Smooth muscle cell (in vitro differentiated cells): Measurements from ENCODE around the gene TMEM203. TPM values are rescaled to one million over a fixed set of nuclear protein-coding genes. Genes with fewer than 3 reads are reported as not detected.

Experiments
- DNase-seq: peaks from one replicate; lab custom pipeline; 2025; ENCODE audit not compliant: unreplicated experiment; lab: John Stamatoyannopoulos, UW
- H2AFZ ChIP-seq: fragments of 200-600 bp; sonication (generic); 2 replicates; pipeline ENCODE4 v1.6.0; 2016; ENCODE audit warnings: antibody characterized with exemption, low read depth, mild to moderate bottlenecking
- H3F3A ChIP-seq: fragments of 200-600 bp; sonication (generic); 2 replicates; pipeline ENCODE4 v1.6.0; 2017; ENCODE audit warnings: antibody characterized with exemption, low read depth
- H3K27ac ChIP-seq: fragments of 200-600 bp; sonication (generic); 2 replicates; pipeline ENCODE4 v1.5.1; 2016; ENCODE audit warnings: low read depth, mild to moderate bottlenecking
- H3K27me3 ChIP-seq: fragments of 200-600 bp; sonication (generic); 2 replicates; pipeline ENCODE4 v1.6.1; 2016; ENCODE audit warnings: low read depth, mild to moderate bottlenecking
- H3K36me3 ChIP-seq: fragments of 200-600 bp; sonication (generic); 2 replicates; pipeline ENCODE4 v1.5.1; 2016; ENCODE audit warnings: low read depth
- H3K4me1 ChIP-seq: fragments of 200-600 bp; sonication (generic); 2 replicates; pipeline ENCODE4 v1.5.1; 2016; ENCODE audit warnings: low read depth
- H3K4me2 ChIP-seq: fragments of 200-600 bp; sonication (generic); 2 replicates; pipeline ENCODE4 v1.6.0; 2016; ENCODE audit warnings: mild to moderate bottlenecking
- H3K4me3 ChIP-seq: fragments of 200-600 bp; sonication (generic); 2 replicates; pipeline ENCODE4 v1.5.1; 2016; ENCODE audit warnings: mild to moderate bottlenecking
- H3K79me2 ChIP-seq: fragments of 200-600 bp; sonication (generic); 2 replicates; pipeline ENCODE4 v1.6.0; 2016; ENCODE audit warnings: low read depth, mild to moderate bottlenecking
- H3K9ac ChIP-seq: fragments of 200-600 bp; sonication (generic); 2 replicates; pipeline ENCODE4 v1.6.0; 2016; ENCODE audit warnings: low read depth
- H3K9me3 ChIP-seq: fragments of 200-600 bp; sonication (generic); replicated peaks from 2 replicates; pipeline ENCODE4 v1.5.1; 2016; ENCODE audit warnings: low read depth
- H4K20me1 ChIP-seq: fragments of 200-600 bp; sonication (generic); 2 replicates; pipeline ENCODE4 v1.6.0; 2016; ENCODE audit warnings: low read depth
- CTCF ChIP-seq: fragments of 200-600 bp; sonication (generic); IDR thresholded peaks from 2 replicates; pipeline ENCODE4 v1.5.1; 2017; ENCODE audit warnings: borderline replicate concordance, mild to moderate bottlenecking, antibody characterized with exemption; ENCODE audit not compliant: insufficient read depth, poor library complexity, severe bottlenecking
- WGBS: methylation state at CpG from one replicate; pipeline ENCODE4 v1.1.7; 2016; ENCODE audit warnings: low lambda C conversion rate; 5-methylcytosine and 5-hydroxymethylcytosine counted together
- polyA plus RNA-seq: library from polyadenylated mRNA; unstranded; fragments of >200 nt; fragmentation: Nextera tagmentation; extraction: Ambion mirVana; gene quantifications from 2 replicates; pipeline ENCODE4 v1.2.1, GENCODE V29; 2016
- total RNA-seq: library from RNA; depleted of rRNA; stranded (reverse); fragments of >200 nt; gene quantifications from 2 replicates; pipeline ENCODE4 v1.2.3, GENCODE V29; 2014

The TMEM203 gene
- total and polyA plus RNA-seq, 2 experiments from 2014 or later = 31.0 to 55.1 TPM

GRCh38 chr9:137160054-137160425 lies 45.4 kb downstream of the TMEM203 start:
- H3K4me1 ChIP-seq = no peaks in the 10 kb centered on the region
- no peaks in the 10 kb centered on the region for H4K20me1 ChIP-seq
- peaks cover 97% of the 10 kb centered on the region for H3K27me3 ChIP-seq
- WGBS = 84% methylated on average over 17 of the region's 17 CpGs
- no peaks in the 10 kb centered on the region for H3K79me2 ChIP-seq
- no peak overlapping the region for H3K4me3 ChIP-seq
- no peak overlapping the region for H3K4me2 ChIP-seq
- DNase-seq = no peak
- no peak for TF ChIP-seq CTCF
- H3K27ac ChIP-seq = no peak overlapping the region
- H3K36me3 ChIP-seq = no peaks in the 10 kb centered on the region
- no peak overlapping the region for H2AFZ ChIP-seq
- no peaks in the 10 kb centered on the region for H3F3A ChIP-seq
- H3K9me3 ChIP-seq = no peaks in the 10 kb centered on the region
- no peak overlapping the region for H3K9ac ChIP-seq

- DNase-seq = no peak
- H3K4me2 ChIP-seq = no peak overlapping the region
- H3K9me3 ChIP-seq = no peaks in the 10 kb centered on the region
- WGBS = 65% methylated on average over 14 of the region's 14 CpGs
- H2AFZ ChIP-seq = no peak overlapping the region
- H3K4me1 ChIP-seq = no peaks in the 10 kb centered on the region
- no peaks in the 10 kb centered on the region for H3F3A ChIP-seq
- peaks cover 90% of the 10 kb centered on the region for H3K27me3 ChIP-seq
- H3K4me3 ChIP-seq = no peak overlapping the region
- H3K27ac ChIP-seq = no peak overlapping the region
- no peaks in the 10 kb centered on the region for H3K36me3 ChIP-seq
- no peak overlapping the region for H3K9ac ChIP-seq
- TF ChIP-seq CTCF = no peak
- H3K79me2 ChIP-seq = no peaks in the 10 kb centered on the region
- no peaks in the 10 kb centered on the region for H4K20me1 ChIP-seq
Measured at GRCh38 chr9:137159105-137160053, 46.1 kb downstream of the TMEM203 start.

DNA sequence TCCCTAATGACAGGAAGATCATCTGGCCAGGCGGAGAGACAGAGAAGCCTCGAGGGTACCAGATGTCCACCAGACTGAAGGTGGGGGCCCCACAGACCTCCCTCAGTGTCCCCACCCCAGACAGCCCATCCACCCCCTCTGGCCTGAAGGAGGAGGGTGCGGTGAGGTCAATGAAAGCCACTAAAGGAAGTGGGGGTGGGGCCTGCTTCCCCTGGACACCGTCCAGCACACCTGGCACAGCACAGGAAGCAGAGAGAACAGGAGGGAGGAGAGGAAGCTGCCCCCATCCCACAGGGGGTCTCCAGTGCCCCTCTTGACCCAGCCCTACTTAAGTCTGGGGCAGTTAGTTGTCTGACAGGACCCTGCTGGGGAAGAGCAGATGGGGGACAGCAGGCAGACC lies 46.8 kb downstream of the TMEM203 start:
- Histone ChIP-seq H3K9ac (no peak overlapping the region), H3K36me3 (no peaks in the 10 kb centered on the region), H2AFZ (no peak overlapping the region), H3K4me2 (no peak overlapping the region), H3K4me3 (no peak overlapping the region), H3K27ac (no peak overlapping the region), H3K27me3 (peaks cover 82% of the 10 kb centered on the region), H4K20me1 (no peaks in the 10 kb centered on the region), H3K4me1 (no peaks in the 10 kb centered on the region), H3F3A (no peaks in the 10 kb centered on the region), H3K79me2 (no peaks in the 10 kb centered on the region), H3K9me3 (no peaks in the 10 kb centered on the region)
- no peak for DNase-seq
- WGBS = 64% methylated on average over 3 of the region's 4 CpGs
- TF ChIP-seq CTCF = no peak
